Stimulated activated CD4-positive, alpha-beta T cell treated with anti-CD3 and anti-CD28 coated beads, Interleukin-2, amount 100 ng/mL, for 48 hours (primary cell): ENCODE results near the gene FDPS.
"Not testable (repeated sequence)": the region's sequence is repeated elsewhere in the genome, so short reads cannot be mapped to it uniquely, and the experiment has no call there.

Experiments used
- DNase-seq, 2 donors: peaks; one replicate each; pipeline ENCODE4 v3.0.0-alpha.2; 2020

FDPS gene

DNA sequence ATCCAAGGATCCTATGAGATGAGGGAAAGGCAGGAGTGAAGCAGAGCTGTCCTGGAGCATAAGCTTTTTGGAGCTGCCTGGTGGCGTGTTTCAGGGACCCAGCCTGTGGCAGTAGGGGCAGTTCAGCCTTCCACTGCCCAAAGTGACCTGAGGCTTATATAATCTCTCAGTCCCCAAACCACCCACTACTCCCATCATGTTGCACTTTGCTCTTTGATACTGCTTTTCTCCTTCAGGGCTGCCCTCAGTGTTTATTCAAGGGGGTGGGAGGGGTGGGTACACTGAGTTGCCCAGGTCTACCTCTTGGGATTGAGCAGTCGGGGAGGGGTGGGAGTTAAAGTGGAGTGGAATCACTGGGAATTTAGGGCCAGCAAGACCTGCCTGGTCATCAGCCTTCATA lies 22.1 kb upstream of the FDPS start:
- DNase-seq: no peak

DNA sequence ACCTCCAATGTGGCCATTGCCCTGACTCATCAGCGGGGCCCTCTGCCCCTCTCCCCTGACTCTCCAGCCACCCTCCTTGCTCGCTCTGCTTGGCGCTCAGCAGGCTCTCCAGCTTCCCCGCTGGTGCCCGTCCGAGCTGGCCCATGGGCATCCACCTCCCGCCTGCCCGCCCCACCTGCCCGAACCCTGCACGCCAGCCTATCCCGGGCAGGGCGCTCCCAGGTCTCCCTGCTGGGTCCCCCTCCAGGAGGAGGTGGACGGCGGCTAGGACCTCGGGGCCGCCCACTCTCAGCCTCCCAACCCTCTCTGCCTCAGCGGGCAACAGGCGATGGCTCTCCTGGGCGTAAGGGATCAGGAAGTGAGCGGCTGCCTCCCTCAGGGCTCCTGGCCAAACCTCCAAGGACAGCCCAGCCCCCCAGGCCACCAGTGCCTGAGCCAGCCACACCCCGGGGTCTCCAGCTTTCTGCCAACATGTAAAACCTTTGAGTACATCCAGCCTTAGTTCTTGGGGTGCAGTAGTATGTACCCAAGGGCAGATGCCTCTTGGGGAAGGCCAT lies 20.6 kb upstream of the FDPS start:
- no peak for DNase-seq

DNA sequence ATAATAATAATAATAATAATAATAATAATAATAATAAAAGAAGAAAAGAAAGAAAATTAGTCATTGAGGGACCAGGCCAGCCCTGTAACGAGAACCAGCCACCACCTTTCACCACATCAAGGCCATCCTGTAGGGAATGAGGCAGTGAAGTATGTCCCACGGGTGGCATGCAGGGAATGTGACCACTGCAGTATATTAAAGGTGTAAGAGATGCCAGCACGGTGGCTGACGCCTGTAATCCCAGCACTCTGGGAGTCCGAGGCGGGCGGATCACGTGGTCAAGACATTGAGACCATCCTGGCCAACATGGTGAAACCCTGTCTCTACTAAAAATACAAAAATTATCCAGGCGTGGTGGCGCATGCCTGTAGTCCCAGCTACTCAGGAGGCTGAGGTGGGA lies 17.7 kb upstream of the FDPS start:
- DNase-seq: not testable (repeated sequence)

DNA sequence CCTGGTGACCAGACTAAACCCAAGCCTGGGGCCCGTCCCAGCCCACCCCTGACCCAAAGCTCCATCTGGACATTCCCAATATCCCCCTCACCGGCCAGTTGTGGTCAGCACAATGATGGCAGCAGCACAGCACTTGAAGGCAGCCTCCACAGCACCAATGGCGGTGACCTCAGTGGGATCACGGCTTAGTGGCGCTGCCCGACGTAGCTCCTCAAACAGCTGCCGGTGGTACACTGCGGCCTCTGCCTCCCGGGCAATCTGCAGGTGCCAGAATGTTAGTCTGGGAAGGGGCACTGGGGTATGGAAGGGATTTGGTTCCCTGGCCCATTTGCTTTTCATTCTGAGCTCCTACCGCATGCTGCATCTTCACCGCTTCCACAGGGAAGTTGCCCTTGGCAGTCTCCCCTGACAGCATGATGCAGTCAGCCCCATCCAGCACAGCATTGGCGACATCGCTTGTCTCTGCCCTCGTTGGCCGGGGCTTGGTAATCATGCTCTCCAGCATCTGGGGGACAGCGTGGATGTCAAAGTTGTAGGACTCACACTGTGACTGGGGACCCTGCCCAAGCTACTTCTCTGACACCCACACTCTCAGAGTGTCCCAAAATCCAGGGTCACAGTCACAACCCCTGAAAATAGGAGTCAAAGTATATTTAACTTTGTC lies 15.4 kb upstream of the FDPS start:
- no peak for DNase-seq

DNA sequence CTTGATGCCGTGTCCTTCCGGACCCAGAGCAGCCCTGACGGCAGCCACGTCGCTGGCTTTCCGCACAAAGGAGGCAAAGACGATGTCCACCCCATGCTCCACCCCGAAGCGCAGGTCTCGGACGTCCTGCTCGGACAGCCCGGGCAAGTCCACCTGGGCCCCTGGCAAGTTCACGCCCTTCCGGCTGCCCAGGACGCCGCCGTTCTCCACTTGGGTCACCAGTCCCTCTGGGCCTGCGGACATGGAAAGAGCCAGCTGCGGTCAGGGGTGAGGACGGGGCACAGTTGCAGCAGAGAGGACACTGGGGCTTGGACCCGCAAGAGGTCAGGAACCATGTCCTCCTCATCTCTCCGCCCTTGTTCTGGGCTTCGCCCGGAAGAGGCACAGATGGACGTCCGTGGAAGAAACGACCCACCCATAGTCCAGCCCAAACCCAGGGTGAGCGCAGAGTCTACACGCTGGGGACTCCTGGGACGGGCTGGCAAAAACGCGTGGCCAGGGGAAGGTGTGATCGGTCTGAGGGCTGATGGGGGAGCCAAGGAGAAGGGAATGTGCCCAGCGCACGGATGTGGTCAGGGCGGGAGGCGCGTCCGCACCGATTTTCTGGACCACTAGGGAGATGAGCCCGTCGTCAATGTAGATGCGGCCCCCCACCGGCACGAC lies 14.0 kb upstream of the FDPS start:
- no peak for DNase-seq

DNA sequence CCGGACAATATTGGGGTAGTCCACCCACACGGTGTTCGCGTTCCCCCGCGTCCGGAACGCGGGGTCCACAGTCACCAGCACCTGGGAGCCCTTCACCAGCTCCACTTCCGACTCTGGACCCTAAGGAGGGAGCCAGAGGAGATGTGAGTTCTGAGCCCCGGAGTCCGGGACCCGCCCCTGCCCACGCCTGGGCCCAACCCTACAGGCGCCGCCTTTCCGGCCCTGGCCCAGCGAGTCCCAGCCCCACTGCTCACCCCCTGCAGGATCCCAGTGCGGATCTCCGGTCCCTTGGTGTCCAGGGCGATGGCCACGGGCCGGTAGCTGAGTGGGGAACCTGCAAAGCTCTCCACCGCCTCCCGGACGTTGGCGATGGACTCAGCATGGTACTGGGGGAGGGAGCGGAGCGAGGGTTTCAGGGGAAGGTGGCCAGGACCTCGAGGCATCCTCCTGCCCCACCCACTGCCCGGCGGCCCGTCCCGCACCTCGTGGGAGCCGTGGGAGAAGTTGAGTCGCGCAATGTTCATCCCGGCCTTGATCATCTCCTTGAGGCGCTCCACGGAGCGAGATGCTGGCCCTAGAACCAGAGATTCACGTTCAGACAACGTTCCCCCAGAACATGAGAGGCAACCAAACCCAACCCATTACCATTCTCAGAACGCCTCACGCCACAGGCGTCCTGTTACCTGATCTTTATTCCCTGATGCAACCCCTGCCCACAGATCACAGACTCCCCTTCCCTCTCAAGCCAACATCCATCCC lies 13.3 kb upstream of the FDPS start:
- no peak for DNase-seq

DNA sequence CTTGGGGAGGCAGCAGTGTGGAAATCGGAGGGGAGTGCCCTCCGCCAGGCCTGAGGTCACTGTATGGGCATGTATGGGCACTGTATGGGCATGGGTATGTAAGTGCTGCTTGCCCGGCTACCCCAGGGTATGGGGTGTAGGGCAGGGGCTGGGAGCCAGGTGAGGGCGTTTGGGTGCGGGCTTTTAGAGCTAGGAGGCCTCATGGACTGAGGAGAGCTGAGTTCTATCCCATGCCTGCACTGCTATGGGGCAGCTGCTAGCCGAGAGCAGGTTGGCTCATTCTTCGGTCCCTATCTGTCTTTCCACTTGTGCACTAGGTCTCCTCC lies 12.8 kb upstream of the FDPS start:
- no peak for DNase-seq

DNA sequence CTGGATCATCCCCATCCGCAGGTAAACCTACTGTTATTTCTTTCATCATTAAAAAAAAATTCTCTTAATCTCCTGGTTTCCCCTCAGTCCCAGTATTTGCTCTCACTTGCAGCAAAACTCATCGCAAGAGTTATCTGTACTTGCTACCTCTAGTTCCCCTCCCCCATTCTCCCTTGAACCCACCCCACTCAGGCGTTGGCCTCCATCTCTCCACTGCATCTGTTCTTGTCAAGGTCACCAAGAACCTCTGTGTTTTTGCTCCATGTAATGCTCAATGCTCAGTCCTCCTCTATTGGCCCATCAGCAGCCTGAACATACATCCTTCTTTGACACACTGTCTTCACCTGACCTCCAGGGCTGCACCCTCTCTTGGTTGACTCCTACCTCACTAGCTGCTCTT lies 12.0 kb upstream of the FDPS start:
- DNase-seq: no peak

DNA sequence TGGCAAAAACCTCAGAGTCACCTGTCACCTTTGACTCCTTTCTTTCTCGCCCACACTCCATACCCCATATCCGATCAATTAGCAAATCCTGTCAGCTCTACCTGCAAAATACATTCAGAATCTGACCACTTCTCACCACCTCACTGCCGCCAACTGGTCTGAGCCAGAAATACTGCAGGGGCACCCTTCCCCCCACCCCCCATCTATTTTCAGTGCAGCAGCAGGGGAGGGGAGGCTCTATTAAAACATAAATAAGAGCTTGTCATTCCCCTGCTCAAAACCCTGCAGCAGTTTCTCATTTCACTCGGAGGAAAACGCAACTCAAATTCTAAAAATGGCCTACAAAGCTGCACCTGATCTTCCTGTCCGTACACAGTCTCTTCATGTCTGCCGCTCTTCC lies 11.3 kb upstream of the FDPS start:
- no peak for DNase-seq

DNA sequence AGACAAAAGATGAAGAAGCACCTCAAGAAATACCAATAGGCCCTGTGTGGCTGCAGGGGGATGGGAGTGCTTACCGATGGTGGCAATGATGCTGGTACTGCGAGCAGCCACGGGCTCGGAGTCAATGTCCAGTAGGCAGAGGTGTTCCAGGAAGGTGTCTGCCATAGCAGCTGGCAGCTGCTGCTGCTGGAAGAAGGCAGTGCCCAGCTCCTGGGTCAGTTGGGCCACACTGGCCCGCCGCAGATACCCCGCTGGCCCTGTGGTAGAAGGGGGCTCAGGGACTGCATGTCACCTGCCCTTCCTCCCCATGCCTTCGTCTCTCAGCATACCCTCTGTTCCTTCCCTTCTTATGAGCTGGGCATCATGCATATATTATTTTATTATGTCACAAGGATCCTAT lies 8.6 kb upstream of the FDPS start:
- DNase-seq: no peak

DNA sequence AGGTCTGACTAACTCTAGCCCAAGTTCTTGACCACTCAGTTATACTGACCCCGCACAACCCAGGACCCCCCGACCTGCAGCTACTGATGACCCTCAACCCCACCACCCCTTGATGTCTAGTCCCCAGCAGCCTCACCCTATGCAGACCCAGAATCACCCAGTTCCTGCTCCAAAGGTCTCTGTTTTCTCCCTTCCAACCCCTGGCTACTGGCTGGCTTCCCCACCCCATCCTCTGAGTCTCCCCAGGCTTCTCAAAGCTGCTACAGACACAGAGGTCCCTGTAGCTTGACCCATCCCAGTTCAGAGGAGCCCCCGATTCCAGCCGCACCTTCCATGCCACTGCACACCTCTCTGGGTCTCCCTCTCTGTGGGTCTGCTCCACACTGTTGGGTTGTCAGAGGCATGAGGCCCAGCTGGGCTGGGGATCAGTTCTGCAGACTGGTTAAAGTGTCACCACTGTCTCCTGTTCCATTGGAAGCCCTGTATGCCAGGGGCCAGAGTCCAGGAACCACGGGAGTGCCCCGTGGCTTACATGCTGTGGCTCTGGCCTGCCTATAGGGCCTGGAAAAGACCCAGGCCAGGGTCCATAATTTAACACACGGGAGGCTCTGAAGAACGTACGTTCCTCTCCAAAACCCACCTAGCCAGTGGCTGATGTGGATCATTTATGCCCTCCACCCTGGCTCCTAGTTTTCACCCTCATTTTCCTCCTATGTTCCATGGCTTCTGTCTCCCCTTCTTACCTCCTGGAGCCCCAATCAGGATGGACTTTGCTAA lies 7.9 kb upstream of the FDPS start:
- DNase-seq: no peak

DNA sequence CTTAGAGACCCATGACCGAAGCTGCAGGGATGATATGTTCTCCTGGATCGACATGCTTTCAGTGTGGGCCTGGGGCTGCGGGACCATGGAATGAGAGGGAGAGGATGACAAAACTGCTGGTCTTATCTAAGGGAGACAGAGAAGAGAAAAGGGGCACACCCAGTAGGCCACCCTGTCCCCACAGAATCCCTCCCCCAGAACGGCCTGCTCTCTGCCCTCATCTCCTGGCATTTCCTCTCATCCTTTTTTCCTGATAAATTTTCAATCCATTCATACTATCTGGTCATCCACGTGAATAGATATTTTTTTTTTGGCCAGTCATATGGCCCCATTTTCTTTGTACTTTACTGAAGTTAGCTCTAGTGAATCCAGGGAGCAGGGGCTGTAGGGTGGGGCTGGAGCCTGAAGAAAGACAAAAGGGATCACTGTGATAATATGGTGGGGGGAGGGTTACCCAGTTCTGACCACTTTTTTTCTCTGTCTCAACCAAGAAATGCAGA lies 7.3 kb upstream of the FDPS start, which contains the start of gene PKLR:
Gene PKLR, minus strand, starts transcription at position 97 of the 500 bp plus-strand sequence. Its CDS starts 43 bp downstream, at position 54.
- no peak for DNase-seq

DNA sequence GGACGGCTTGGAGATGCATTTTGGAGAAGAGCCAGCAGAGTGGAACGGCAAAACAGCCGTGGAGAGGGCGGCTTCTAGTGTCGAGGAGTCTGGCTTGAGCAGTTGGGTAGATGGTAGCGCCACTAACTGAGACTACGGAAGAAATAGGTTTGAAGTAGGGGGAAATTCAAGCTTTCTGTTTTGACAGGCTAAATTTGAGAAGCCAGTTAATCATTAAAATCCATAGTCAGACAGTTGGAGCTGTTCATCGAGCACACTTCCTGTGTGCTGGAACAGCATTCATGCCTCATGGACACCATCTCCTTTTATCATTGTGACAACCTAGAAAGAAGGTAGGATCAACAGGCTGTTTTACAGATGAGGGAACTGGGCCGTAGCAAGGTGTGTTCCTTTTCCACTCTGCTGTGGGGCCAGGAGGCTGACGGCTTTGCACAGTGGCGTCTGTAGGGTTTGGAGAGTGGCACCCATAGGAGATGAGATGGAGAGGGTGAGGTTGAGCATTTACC lies 4.1 kb upstream of the FDPS start:
- no peak for DNase-seq

DNA sequence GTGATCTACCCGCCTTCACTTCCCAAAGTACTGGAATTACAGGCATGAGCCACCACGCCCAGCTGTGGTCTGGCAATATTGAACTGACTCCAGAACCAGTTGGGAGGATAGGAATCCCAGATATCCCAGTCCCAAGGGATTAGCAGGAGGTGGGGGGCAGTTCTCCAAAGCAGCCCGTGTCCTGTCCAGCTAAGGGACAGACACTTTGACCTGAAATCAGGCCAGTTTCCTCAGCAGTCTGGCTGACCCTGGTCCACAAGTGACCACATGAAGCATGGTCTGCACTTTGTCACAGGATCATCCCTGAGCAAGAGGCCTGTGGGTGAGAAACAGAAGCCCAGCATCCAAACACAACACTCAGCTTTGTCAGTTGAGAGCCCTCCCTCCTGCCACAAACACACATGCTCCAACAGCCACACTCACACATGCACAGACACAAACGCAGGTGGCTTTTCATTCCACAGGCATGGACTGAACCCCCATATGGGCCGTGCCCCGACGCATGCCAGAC lies 2.7 kb upstream of the FDPS start:
- DNase-seq: no peak

DNA sequence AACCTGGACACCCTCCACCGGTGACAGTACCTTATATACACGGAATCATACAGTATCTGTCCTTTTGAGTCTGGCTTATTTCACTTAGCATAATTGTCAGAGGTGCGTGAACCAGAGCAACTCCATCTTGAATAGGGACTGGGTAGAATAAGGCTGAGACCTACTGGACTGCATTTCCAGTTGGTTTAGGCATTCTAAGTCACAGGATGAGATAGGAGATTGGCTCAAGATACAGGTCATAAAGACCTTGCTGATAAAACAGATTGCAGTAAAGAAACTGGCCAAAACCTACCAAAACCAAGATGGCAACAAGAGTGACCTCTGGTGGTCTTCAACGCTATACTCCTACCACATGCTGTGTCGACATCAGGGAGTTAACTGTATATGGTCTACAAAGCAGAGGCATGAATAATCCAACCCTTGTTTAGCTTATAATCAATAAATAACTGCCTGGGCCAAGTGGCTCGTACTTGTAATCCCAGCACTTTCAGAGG lies 1.4 kb upstream of the FDPS start:
- DNase-seq: no peak

DNA sequence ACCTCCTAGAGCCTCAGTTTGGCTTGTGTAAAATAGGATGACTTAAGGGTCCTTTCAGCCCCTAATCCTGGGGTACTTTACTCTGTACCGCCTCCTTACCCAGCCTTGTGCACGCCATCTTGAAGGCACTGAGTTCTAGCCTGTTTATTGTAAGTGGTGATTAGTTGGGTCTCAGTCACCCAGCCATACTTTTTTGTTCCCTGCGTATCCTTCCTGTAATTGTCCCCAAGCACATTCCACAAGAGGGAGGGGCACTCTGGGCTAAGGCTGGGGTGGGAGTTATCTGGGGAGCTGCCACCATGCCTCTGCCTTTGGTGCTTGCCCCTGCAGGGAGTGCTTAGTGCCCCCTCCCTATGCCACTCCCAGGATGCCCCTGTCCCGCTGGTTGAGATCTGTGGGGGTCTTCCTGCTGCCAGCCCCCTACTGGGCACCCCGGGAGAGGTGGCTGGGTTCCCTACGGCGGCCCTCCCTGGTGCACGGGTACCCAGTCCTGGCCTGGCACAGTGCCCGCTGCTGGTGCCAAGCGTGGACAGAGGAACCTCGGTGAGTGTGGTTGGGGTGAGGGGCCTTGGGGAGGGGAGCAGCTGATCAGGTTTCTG lies 856 bp downstream of the FDPS start:
- DNase-seq: no peak

DNA sequence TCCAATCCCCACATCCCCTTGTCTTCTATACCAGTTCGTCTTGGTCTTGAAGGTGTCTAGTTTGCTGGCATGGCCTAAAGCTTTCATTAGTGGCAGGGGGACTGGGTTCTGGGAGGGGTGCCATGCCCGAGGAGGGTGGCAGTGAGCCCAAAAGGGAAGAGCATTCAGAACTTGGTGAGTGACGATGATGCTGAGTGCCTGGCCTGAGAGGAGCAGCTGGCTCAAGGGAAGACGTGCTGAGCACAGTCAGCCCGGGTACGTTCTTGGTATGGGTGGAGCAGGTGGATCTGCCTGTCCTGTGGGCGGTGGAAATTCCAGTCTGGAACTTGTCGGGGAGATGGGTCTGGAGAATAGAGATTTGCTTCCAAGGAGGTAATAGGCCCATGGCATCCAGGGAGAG lies 4.6 kb downstream of the FDPS start:
- DNase-seq: no peak

DNA sequence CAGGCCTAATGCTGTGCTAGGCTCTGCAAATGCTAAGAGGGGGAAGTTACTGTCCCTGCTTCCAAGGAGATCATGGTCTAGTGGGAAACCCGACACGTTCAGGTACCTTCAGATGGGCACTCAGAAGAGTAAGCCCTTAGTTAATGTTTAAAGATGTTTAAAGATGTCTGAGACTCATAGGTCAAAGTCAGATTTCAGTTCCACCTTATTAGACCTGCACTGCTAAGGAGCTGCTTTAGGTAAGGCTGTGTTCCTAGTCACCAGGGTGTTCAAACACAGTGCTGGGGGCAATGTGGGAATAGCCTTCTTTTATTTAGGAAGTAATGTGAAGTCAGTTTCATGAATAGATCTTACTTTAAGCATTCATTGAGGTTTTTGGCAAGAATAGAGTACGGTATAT lies 8.3 kb downstream of the FDPS start:
- DNase-seq: no peak

DNA sequence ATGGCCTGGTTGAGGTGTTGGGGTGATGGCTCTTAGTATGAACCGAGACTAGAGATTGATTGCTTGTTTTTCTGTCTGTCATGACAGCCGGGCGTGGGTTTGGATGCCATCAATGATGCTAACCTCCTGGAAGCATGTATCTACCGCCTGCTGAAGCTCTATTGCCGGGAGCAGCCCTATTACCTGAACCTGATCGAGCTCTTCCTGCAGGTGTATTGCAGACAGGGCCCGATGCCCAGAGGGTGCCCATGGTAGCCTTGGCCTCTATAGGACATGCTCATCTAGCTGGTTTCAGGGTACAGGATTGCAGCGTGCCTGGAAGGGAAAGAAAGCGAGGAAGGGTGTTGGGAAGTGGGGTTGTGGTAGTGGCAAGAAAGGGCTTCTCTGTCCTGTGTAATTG lies 9.4 kb downstream of the FDPS start:
- no peak for DNase-seq

DNA sequence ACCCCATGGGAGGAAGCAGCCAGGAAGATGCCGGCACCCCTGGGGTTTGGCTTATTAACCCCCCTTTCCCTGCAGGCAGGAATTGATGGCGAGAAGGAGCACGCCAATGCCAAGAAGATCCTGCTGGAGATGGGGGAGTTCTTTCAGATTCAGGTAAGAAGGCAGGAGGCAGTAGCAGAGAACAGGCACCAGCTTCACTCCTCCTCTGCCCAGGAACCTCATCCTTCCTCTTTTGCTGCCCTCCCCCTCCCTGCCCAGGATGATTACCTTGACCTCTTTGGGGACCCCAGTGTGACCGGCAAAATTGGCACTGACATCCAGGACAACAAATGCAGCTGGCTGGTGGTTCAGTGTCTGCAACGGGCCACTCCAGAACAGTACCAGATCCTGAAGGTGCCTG lies 10.9 kb downstream of the FDPS start:
- DNase-seq: no peak

DNA sequence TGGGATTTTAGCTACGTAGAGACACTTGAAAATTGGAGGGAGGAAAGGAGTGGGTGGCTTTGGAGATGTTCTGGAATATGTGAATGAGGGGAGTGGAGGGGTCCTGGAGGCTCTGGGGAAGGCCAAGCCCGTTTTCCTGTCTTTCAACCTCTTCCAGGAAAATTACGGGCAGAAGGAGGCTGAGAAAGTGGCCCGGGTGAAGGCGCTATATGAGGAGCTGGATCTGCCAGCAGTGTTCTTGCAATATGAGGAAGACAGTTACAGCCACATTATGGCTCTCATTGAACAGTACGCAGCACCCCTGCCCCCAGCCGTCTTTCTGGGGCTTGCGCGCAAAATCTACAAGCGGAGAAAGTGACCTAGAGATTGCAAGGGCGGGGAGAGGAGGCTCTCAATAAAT lies 11.6 kb downstream of the FDPS start:
- no peak for DNase-seq
